ENCODE results near the gene FHOD1. TPM values are rescaled to one million over a fixed set of nuclear protein-coding genes. Genes with fewer than 3 reads are reported as not detected.
A peak's percentile ranks its signal among the peaks of the same experiment; 100 is the strongest.

Gene FHOD1
- total and polyA plus RNA-seq, 9 of the 15 experiments (the other 6 are each of a cell fraction or from before 2014, with no cell fraction given): 18.7 to 126 (median 32.3) TPM

DNA sequence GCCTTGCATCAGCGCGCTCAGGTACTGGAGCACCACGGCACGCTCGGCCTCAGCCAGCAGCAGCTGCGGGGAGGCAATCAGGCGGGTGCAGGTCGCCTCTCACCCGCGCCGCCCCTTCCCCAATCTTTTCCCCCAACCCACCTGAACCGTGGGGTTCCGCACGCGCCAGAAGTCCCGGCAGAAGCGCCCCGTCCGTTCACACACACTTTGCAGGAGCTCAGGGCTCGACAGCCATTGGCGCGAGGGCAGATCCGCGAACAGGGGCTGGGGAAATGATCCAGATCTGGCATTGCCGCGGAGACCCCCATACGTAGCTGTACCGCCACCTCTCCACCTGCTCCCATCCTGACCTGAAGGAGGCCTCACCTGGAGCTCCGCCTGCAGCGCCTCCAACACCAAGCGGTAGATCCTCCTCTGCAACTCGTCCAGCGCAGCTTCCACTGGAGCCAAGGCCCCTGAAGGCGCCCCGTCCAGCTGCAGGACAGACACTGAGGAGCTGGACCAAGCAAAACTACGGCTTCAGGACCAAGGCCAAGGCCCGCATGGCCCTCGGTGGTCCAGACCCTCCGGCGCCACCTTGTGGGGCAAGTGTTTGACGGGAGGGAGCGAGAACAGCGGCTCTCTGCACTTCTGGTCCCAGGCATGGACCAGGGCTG, 62.2 kb downstream of the FHOD1 start (continued):
- TF ChIP-seq, protein P1, sequence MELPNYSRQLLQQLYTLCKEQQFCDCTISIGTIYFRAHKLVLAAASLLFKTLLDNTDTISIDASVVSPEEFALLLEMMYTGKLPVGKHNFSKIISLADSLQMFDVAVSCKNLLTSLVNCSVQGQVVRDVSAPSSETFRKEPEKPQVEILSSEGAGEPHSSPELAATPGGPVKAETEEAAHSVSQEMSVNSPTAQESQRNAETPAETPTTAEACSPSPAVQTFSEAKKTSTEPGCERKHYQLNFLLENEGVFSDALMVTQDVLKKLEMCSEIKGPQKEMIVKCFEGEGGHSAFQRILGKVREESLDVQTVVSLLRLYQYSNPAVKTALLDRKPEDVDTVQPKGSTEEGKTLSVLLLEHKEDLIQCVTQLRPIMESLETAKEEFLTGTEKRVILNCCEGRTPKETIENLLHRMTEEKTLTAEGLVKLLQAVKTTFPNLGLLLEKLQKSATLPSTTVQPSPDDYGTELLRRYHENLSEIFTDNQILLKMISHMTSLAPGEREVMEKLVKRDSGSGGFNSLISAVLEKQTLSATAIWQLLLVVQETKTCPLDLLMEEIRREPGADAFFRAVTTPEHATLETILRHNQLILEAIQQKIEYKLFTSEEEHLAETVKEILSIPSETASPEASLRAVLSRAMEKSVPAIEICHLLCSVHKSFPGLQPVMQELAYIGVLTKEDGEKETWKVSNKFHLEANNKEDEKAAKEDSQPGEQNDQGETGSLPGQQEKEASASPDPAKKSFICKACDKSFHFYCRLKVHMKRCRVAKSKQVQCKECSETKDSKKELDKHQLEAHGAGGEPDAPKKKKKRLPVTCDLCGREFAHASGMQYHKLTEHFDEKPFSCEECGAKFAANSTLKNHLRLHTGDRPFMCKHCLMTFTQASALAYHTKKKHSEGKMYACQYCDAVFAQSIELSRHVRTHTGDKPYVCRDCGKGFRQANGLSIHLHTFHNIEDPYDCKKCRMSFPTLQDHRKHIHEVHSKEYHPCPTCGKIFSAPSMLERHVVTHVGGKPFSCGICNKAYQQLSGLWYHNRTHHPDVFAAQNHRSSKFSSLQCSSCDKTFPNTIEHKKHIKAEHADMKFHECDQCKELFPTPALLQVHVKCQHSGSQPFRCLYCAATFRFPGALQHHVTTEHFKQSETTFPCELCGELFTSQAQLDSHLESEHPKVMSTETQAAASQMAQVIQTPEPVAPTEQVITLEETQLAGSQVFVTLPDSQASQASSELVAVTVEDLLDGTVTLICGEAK (IDR thresholded peaks at IDR 0.05): peak; percentile 66
- TF ChIP-seq, protein P1 (CRISPR knock-in tag; IDR thresholded peaks at IDR 0.05): no peak
- TF ChIP-seq CBFB (CRISPR knock-in tag; IDR thresholded peaks at IDR 0.05) (peak; percentile 80), ZBTB17 (CRISPR knock-in tag; IDR thresholded peaks at IDR 0.05) (no peak), EP300 (IDR thresholded peaks at IDR 0.05; ENCODE audit: low read length) (0 out of 2 replicates have a peak, but pooled peaks have one; percentile 29)

All from K562 (cell line).